K562 (cell line): Measurements from ENCODE around the gene CPLX3. TPM values are rescaled to one million over a fixed set of nuclear protein-coding genes. Genes with fewer than 3 reads are reported as not detected.

Experiments
- NFRKB ChIP-seq: fragments of 450-650 bp; IDR thresholded peaks from 2 replicates; pipeline ENCODE4 v1.6.1; 2016; ENCODE audit warnings: low read depth
- ZMIZ1 ChIP-seq, 2 experiments: fragments of 150-350 bp in 1 of 2; IDR thresholded peaks; 2 replicates each; pipeline ENCODE4 v1.6.1; 2012 to 2016; ENCODE audit warnings: low read depth in 2 of 2, low read length in 2 of 2, mild to moderate bottlenecking in 1 of 2, moderate library complexity in 1 of 2
- ZNF174 ChIP-seq: fragments of 250-450 bp; sonication (Bioruptor Pico); IDR thresholded peaks from 2 replicates; pipeline ENCODE4 v1.4.0; 2020; ENCODE audit warnings: mild to moderate bottlenecking
- ZNF384 ChIP-seq: IDR thresholded peaks from 2 replicates; pipeline ENCODE4 v1.6.1; 2012; ENCODE audit warnings: low read depth, low read length, improper control_type of control experiment
- ZNF431 ChIP-seq: sonication (generic); formaldehyde crosslinking; IDR thresholded peaks from 2 replicates; pipeline ENCODE4 v1.8.0; 2022; ENCODE audit warnings: mild to moderate bottlenecking, missing genetic modification reagents
- polyA plus RNA-seq, 8 experiments: library from polyadenylated mRNA; depleted of rRNA in 4 of 8; stranded (reverse) in 5 of 8; unstranded in 3 of 8; fragments of >200 nt; fragmentation: Nextera tagmentation in 2 of 8; fragmentation: Illumina TruSeq in 1 of 8; extraction: Ambion mirVana in 2 of 8; extraction: Trizol in 1 of 8; gene quantifications; 2 replicates each; pipeline versions ENCODE4 v1.2.1 to v1.2.3, GENCODE V29; 2011 to 2014; ENCODE audit warnings: inconsistent platforms in 1 of 8, missing spikeins in 1 of 8
- total RNA-seq, 7 experiments: library from RNA; depleted of rRNA in 6 of 7; stranded (reverse); fragments of >200 nt in 6 of 7; fragmentation: Illumina TruSeq in 2 of 7; extraction: Trizol in 2 of 7; gene quantifications; 2 replicates each; pipeline versions ENCODE4 v1.2.1 to v1.2.3, GENCODE V29; 2011 to 2021; ENCODE audit warnings: low replicate concordance in 1 of 7

The CPLX3 gene
- total and polyA plus RNA-seq, 9 of the 15 experiments (the other 6 are each of a cell fraction or from before 2014, with no cell fraction given) = not detected

DNA sequence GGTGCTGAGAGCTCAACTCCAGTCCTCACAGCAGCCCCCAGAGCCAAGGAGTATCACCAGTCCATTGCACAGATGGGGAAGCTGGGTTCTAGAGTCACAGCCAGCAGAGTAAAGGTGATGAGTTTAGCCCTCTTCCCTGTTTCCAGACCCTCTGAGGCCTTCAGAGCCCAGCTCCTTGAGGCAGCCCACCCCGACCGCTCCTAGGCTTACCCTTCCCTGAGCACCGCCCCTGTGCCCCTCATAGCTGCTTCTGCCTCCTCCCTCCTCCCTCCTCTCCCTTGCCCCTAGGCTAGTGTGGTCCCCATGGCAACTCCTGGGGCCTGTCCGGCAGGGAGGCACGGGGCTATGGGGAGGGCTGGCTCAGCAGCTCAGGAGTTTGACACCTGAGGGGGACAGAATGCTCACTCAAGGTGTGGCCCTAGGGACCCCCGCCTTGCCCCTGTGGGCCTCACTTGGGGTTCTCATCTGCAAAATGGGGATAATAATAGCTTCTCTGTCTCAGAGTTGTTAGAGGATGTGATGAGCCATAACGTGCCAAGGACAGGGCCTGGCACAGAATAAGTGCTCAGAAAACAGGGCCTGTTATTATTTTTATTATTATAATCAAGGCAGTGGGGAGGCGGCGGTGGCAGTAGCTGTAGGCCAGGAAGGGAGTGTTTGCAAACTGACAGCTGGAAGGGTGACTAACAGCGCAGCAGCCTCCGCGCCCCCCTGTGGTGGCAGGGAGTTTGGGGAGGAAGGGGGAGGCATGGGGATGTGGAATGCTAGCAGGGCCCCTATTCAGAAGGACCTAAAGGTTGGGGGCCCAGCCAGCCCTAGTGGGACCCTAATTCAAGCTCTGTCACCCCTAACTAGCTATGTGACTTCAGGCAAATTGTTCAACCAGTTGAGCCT, 33.0 kb upstream of the CPLX3 start (continued):
- no peak for TF ChIP-seq ZMIZ1 (IDR thresholded peaks at IDR 0.05; ENCODE audit: low read depth in 2 of 2, low read length in 2 of 2)
- no peak for TF ChIP-seq NFRKB
- no peak for TF ChIP-seq ZNF431 (CRISPR knock-in tag)
- no peak for TF ChIP-seq ZNF174 (CRISPR knock-in tag)
- no peak for TF ChIP-seq ZNF384
- TF ChIP-seq, all 486 proteins: peak for 3
